BE2C (cell line): ENCODE measurements around the gene UNC79.

Experiments used
- DNase-seq: peaks from one replicate; pipeline ENCODE4 v3.0.0-alpha.2; 2020
- H3K27me3 ChIP-seq: fragments of 250-450 bp; sonication (Bioruptor Pico); 2 replicates; pipeline ENCODE4 v1.5.1; 2020; ENCODE audit warnings: mild to moderate bottlenecking
- H3K36me3 ChIP-seq: fragments of 250-450 bp; sonication (Bioruptor Pico); 2 replicates; pipeline ENCODE4 v1.5.1; 2020; ENCODE audit warnings: mild to moderate bottlenecking
- H3K4me1 ChIP-seq: fragments of 250-450 bp; sonication (Bioruptor Pico); 2 replicates; pipeline ENCODE4 v1.5.1; 2020
- H3K4me3 ChIP-seq: 2 replicates; pipeline ENCODE4 v1.5.1; 2011; ENCODE audit warnings: low read depth, low read length
- H3K9me3 ChIP-seq: fragments of 250-450 bp; sonication (Bioruptor Pico); 2 replicates; pipeline ENCODE4 v1.5.1; 2020
- CTCF ChIP-seq: IDR thresholded peaks from 2 replicates; pipeline ENCODE4 v1.5.1; 2012; ENCODE audit warnings: mild to moderate bottlenecking, low read depth, low read length

The UNC79 gene

GRCh38 chr14:93702946-93703345 is 272.2 kb downstream of the UNC79 start:
- DNase-seq = no peak
- Histone ChIP-seq H3K4me3 (no peak overlapping the region), H3K9me3 (no peaks in the 10 kb centered on the region; the same call in 1 of the 2 replicates), H3K36me3 (peaks cover 14% of the 10 kb centered on the region), H3K27me3 (no peaks in the 10 kb centered on the region), H3K4me1 (no peaks in the 10 kb centered on the region)
- no peak for TF ChIP-seq CTCF

- TF ChIP-seq CTCF = no peak
- no peaks in the 10 kb centered on the region for H3K27me3 ChIP-seq
- peaks cover 14% of the 10 kb centered on the region for H3K36me3 ChIP-seq
These were observed 273.2 kb downstream of the UNC79 start for GRCh38 chr14:93703941-93704340.

GRCh38 chr14:93705513-93706156 is 274.9 kb downstream of the UNC79 start:
- Histone ChIP-seq H3K4me3 (no peak overlapping the region), H3K27me3 (no peaks in the 10 kb centered on the region), H3K4me1 (no peaks in the 10 kb centered on the region), H3K9me3 (no peaks in the 10 kb centered on the region; the same call in 1 of the 2 replicates), H3K36me3 (peaks cover 14% of the 10 kb centered on the region)
- no peak for TF ChIP-seq CTCF
- DNase-seq = no peak

More at GRCh38 chr14:93703941-93704340, 273.2 kb downstream of the UNC79 start:
- Histone ChIP-seq H3K4me1 (no peaks in the 10 kb centered on the region), H3K4me3 (no peak overlapping the region), H3K9me3 (no peaks in the 10 kb centered on the region; the same call in 1 of the 2 replicates)
- no peak for DNase-seq

DNA sequence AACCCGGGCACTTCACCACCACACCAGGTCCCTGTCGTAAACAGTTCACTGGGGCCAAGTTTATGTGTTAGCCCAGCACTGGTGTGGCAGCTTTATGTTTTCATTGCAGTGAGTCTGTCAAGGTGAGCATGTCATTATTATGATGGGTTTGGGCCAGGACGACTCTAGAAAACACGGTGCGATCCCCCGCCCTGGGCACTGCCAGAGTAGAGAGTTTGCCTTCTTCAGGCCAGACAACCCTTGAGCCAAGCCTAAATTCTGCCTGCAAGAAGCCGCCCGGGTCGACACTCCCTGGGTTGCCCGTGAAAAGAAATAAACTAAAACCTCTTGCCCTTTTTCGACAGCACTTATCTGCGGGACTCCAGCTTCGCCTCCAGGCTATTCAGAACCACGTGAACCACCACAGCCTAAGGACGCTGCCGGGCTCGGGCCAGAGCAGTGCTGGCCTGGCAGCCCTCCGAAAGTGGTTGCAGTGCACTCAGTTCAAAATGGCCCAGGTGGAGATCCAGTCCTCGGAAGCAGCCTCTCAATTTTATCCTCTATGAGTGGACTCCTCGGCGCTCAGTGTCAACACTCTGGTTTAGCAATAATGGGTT is 275.7 kb downstream of the UNC79 start:
- no peaks in the 10 kb centered on the region for H3K27me3 ChIP-seq
- no peak for DNase-seq
- H3K36me3 ChIP-seq = peaks cover 8% of the 10 kb centered on the region
- no peaks in the 10 kb centered on the region for H3K9me3 ChIP-seq
- no peaks in the 10 kb centered on the region for H3K4me1 ChIP-seq
- H3K4me3 ChIP-seq = no peak overlapping the region
- TF ChIP-seq CTCF = no peak

- no peak for DNase-seq
- Histone ChIP-seq H3K4me1 (no peaks in the 10 kb centered on the region), H3K36me3 (peaks cover 6% of the 10 kb centered on the region; the same call in 1 of the 2 replicates), H3K27me3 (no peaks in the 10 kb centered on the region), H3K4me3 (no peak overlapping the region), H3K9me3 (no peaks in the 10 kb centered on the region)
- TF ChIP-seq CTCF = no peak
These were observed 276.7 kb downstream of the UNC79 start for GRCh38 chr14:93707475-93707874.

DNA sequence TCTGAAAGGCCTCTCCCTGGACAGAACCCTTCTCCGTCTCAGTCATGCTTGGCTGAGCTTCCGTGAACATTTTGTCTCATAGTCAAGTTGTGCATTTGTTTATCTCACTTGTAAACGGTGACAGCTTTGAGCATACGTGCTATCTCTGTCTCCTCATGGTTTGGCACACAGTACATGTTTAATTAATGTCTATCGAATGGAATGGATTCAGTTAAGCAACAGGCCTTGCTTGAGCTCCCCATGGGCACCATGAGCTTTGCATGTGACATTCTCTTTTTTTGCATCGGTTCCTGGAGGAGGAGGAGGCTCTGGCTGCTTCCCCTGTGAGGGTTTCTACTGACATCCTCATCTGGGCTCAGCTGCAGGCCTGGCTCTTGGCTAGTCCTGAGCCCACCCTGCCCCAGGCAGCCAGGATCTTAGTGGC is 277.6 kb downstream of the UNC79 start:
- no peak for TF ChIP-seq CTCF
- no peak overlapping the region for H3K4me3 ChIP-seq
- H3K4me1 ChIP-seq = no peaks in the 10 kb centered on the region
- H3K36me3 ChIP-seq = peaks cover 6% of the 10 kb centered on the region; the same call in 1 of the 2 replicates
- H3K27me3 ChIP-seq = no peaks in the 10 kb centered on the region
- DNase-seq = no peak
- H3K9me3 ChIP-seq = no peaks in the 10 kb centered on the region
